Ramos (cell line): ENCODE results near the gene SLC24A3.

Source experiments
- in situ Hi-C: fragments of 300-500 bp; cut with MboI; formaldehyde crosslinking; loops from one replicate; pipeline ENCODE4 v1.14.3; 2022; ENCODE audit warnings: low sequenced_read_pairs; ENCODE audit not compliant: unreplicated experiment

Gene SLC24A3

GRCh38 chr20:19438488-19438887 lies 226.0 kb downstream of the SLC24A3 start:
- in situ Hi-C loops, result no loop called here

- in situ Hi-C loops, result no loop called here
Observed at GRCh38 chr20:19440660-19441527, 228.5 kb downstream of the SLC24A3 start.

DNA sequence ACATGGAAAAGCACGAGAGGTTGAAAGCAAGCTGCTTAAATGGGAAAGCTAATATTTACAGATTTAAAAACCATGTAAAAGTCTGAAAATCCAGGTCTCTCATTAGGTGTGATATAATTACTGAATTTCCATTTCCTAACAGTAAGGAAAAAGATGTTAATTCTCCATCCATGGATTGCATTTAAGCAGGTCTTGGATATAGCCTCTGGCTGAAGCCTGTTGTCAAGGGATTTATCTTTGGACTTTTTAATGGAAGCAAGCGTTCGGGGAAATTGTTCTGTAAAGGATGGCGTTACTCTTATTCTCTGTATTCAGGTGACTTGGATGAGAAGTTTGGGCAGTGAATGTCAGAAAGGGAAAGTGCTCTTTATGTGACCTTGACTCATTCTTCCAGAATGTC lies 233.8 kb downstream of the SLC24A3 start:
- in situ Hi-C loops, result no loop called here

DNA sequence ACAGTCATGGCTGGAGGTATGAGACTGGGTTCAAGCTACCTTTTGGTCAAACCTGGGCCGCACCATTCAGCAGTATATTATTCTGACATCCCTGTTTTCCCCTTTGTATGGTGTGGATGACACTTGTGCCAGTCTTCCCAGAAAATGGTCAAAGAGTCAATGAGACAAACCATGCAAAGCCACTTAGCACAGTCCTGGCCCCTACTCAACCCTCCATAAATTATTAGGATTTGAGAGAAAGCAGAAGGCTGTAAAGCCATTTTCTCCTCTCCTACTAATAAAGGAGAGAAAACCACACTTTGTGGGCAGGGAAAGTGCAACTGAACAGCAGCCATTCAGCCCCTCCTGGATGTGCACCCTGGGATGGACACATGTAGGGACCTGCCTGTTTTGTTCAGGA lies 236.2 kb downstream of the SLC24A3 start:
- in situ Hi-C loops, result no loop called here

DNA sequence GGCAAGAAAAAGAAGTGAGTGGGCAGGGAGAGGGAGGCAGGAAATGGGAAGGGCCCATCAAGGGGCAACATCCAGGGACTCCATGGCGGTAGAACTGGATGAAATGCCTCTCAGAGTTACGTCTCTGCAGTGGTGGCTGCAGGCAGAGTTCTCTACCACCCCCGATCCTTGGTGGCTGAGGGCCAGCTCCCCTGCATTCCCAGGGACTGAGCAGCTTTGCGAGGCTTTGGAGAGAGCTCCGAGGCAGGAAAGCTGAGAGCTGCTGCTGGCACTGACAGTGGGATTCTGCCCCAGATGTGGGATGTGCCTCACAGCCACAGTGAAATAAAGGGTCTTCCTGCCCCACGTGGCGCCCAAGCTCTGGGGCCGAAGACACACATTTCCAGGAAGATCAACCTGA lies 236.6 kb downstream of the SLC24A3 start:
- in situ Hi-C loops, result no loop called here

DNA sequence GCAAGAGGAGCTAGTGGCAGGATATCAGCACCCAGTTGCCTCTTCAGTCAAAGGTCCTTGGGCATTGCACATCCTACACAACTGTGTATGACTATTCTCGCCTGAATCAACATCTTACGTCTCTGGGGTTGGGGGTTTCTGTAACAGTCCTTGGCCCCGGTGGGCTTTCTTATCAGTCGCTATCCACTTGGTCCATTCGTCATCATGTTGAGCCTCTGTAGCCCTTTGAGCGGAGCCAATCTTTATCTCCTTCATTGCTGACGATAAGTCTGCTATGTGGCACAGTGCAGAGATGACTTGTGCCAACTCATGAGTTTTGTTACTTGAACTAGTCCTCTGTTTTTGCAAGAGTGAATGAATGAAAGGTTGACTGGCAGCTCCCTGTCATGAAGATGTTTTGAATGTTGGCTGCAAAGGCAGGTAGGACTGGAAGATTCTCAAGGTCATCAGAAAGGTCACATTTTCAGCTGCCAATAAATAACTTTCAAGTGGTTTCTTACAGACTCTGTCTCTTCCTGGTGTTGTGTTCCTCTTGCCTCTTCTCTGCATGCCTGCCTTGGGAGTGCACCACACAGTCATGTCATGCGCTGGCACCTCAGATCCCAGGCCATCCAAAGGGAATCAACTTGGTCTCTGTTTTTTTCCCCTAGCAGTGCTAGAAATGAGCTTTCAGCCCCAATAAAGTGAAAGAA lies 238.9 kb downstream of the SLC24A3 start:
- in situ Hi-C loops, result no loop called here

GRCh38 chr20:19451923-19452295 lies 239.5 kb downstream of the SLC24A3 start:
- in situ Hi-C loops, result no loop called here

DNA sequence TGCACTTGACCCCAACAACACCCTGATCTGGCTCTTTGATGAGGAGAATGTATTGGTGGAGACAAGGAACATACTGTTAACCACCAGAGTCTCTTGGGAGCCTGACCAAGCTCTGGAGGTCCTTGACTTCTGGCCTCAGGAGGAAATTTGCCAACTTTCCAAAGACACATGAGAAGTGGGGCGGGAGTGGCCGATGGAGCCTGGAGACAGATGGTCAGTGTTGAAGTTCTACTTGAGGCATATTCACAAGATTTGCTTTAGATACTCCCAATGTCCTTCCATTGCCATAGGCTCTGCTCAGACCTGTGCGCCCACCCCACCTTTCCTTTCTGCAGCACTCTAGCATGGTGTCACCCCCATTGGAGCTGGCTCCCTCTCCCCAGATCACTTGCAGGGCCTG lies 241.0 kb downstream of the SLC24A3 start:
- in situ Hi-C loops, result no loop called here

DNA sequence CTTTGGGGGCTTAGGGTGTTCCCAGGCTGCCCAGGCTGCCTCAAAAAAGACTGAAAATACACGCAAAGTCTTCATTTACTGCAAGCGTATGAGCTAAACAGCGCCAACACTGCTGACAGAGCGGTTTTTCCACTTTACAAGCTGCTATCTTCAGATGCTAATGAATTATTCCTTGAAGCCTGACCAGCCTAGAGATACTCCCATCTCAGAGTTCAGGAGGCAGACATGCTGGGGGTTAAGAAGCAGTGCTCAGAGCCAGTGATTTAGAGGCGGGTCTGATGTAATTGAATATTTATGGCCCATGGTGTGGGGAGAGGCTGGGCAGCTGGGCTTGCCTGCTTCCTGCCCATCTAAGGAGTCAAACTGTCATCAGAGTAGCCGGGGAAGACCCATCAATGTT lies 241.4 kb downstream of the SLC24A3 start:
- in situ Hi-C loops, result no loop called here

GRCh38 chr20:19456595-19457395 lies 244.4 kb downstream of the SLC24A3 start:
- in situ Hi-C loops, result no loop called here

- in situ Hi-C loops, result no loop called here
Observed at GRCh38 chr20:19457611-19458010, 245.2 kb downstream of the SLC24A3 start.

DNA sequence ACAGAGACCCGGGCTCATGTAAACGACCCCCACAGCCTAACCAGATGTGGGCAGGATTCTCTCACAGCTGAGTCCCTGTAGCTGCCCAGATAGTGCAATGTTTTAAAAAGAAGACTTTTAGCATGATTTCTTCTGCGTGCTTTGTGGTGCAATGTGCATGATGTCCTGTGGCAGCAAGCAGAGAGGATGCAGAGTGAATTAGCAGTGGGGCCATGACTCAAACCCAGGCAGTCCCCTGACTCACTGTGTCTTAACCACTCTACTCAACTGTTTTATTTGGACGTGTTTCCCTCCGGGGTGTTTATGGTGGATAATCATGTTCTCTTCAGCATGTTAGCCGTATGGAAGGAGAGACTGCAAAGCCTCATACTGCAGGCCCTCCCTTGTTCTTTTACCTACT lies 247.9 kb downstream of the SLC24A3 start:
- in situ Hi-C loops, result no loop called here

- in situ Hi-C loops, result no loop called here
Observed at GRCh38 chr20:19462491-19462890, 250.0 kb downstream of the SLC24A3 start.

DNA sequence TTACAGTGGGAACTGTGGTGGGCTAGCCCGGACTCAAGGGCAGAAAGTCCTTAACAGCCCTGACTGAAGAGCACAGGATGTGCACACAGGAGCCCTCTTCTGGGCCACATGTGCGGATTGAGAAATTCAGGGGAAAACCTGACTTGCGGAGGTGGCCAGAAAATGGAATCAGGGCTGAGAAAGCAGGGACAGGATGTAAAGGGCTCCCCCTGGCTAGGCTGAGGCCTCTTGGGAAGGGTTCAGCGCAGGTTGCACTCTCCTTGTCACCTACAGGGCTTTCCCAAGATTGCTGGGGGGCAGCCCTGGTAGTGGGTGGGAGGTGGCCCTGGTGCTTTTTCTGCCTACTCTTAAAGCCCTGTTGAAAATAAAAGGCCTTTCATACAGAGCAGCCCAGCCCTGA lies 251.2 kb downstream of the SLC24A3 start:
- in situ Hi-C loops, result no loop called here

DNA sequence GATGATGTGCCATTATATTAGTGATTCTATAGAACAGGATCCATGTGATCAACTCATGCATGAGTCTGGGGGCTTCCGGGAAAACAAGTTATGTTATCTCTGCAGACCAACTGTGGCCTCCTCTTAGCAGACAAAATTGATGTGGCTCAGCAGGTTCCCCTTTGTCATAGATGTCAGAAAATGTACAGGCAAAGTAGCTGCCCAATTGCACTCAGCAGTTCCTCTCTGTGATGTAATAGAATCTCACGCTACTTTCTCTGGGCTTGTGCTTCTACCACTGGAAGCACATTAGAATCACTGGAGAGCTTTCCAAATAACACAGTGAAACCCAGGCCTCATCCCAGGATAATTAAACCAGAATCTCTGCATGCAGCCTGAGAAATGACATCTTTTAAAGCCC lies 253.1 kb downstream of the SLC24A3 start:
- in situ Hi-C loops, result no loop called here

GRCh38 chr20:19466206-19466928 lies 253.9 kb downstream of the SLC24A3 start:
- in situ Hi-C loops, result no loop called here

GRCh38 chr20:19473216-19473921 lies 260.9 kb downstream of the SLC24A3 start:
- in situ Hi-C loops, result no loop called here

GRCh38 chr20:19473922-19474286 lies 261.5 kb downstream of the SLC24A3 start:
- in situ Hi-C loops, result no loop called here

DNA sequence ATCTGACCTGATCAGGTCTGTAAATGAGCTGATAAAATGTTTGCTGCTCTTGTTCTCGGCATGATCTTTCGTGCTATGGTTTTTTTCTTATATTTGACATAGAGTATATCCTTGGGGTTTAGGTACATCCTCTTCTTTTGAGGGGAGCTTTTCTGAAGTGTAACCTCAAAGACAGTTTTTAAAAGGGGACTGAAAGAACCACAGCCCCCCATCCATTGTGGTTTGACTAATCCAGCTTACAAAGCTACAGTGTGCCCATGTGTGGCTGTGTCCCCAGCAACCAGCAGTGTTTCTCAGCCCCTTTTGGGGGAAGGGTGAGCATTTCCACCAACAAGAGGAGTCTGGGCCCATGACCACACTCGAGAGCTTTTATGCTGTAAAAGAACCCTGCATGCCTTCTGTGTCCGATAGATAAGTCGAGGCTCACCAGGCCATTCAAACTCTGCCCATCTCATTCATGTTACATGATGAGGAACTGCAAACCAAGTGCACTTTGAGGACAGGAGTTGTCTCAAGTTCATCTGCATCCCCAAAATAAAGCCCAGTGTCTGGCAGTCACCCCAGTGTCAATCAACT lies 266.0 kb downstream of the SLC24A3 start:
- in situ Hi-C loops, result no loop called here
